ENCODE measurements around the gene VAC14.

DNA sequence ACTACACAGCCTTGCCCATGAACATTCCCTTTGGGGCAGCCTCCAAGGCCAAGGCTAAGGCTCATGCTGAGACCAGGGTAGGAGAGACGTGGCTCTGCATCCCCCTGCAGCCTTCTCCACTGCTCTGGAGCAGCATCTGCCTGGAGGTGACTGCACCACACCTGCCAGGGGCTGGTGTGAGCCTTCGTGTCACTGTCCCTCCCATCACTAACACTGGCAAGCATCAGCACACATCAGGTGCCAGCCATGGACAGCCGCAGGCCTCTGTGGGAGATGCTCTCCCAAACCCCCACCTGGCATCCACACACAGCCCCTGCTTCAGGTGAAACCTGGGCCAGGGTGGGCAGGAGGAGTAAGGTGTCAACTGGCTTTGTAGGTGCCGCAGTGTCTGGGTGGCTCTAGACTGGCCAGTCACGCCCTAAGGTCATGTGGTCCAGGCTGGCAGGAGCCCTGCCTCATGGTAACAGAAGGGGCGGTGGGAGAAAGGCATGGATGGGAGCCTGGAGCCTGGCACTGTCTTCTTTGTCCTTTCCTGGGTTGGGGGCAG lies 97.0 kb downstream of the VAC14 start:
- TF ChIP-seq, protein P1, sequence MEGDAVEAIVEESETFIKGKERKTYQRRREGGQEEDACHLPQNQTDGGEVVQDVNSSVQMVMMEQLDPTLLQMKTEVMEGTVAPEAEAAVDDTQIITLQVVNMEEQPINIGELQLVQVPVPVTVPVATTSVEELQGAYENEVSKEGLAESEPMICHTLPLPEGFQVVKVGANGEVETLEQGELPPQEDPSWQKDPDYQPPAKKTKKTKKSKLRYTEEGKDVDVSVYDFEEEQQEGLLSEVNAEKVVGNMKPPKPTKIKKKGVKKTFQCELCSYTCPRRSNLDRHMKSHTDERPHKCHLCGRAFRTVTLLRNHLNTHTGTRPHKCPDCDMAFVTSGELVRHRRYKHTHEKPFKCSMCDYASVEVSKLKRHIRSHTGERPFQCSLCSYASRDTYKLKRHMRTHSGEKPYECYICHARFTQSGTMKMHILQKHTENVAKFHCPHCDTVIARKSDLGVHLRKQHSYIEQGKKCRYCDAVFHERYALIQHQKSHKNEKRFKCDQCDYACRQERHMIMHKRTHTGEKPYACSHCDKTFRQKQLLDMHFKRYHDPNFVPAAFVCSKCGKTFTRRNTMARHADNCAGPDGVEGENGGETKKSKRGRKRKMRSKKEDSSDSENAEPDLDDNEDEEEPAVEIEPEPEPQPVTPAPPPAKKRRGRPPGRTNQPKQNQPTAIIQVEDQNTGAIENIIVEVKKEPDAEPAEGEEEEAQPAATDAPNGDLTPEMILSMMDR (IDR thresholded peaks at IDR 0.05) = no peak
- no peak for TF ChIP-seq EP300 (IDR thresholded peaks at IDR 0.05)
- TF ChIP-seq POLR2A (IDR thresholded peaks at IDR 0.05) = peak in 1 of 2 donors; percentile 1
- TF ChIP-seq POLR2AphosphoS5 (IDR thresholded peaks at IDR 0.05) = no peak
